ENCODE data around the gene HIPK2. TPM values are rescaled to one million over a fixed set of nuclear protein-coding genes. Genes with fewer than 3 reads are reported as not detected.

HIPK2 gene
- total and polyA plus RNA-seq, 2 experiments from 2014 or later = 7.3 to 16.9 TPM

GRCh38 chr7:139630643-139631519 lies 146.9 kb downstream of the HIPK2 start:
- H3K36me3 Mint-ChIP-seq (ENCODE audit: low read depth) = peaks cover 19% of the 10 kb centered on the region
- no peaks in the 10 kb centered on the region; the same call in 2 of the 3 replicates for H3K9me3 Mint-ChIP-seq
- H3K4me2 ChIP-seq = no peak overlapping the region
- H3K36me3 ChIP-seq (ENCODE audit: insufficient read depth) = no peaks in the 10 kb centered on the region
- H3K27ac Mint-ChIP-seq = no peak overlapping the region
- ATAC-seq (no peak), DNase-seq (ENCODE audit: low spot score) (no peak)
- no peaks in the 10 kb centered on the region for H3K79me2 ChIP-seq (replicated peaks; ENCODE audit: insufficient read depth)
- no peaks in the 10 kb centered on the region for H3K27me3 ChIP-seq (ENCODE audit: insufficient read depth)
- H2AFZ ChIP-seq = no peak overlapping the region
- no peaks in the 10 kb centered on the region for H3K9me2 ChIP-seq (ENCODE audit: insufficient read depth)
- H3K27ac ChIP-seq (ENCODE audit: low read depth) = no peak overlapping the region
- H3K4me1 ChIP-seq (ENCODE audit: insufficient read depth) = peaks cover 3% of the 10 kb centered on the region; the same call in 1 of the 2 replicates
- H3K4me3 Mint-ChIP-seq = no peak overlapping the region
- H3K27me3 Mint-ChIP-seq (ENCODE audit: insufficient read depth, low read depth, poor library complexity) = peaks cover 2% of the 10 kb centered on the region
- H4K20me1 ChIP-seq (replicated peaks; ENCODE audit: insufficient read depth) = no peaks in the 10 kb centered on the region; the same call in 1 of the 2 replicates
- peaks cover 10% of the 10 kb centered on the region for H3K4me1 Mint-ChIP-seq
- H3F3A ChIP-seq (replicated peaks; ENCODE audit: low read depth) = no peaks in the 10 kb centered on the region
- H3K4me3 ChIP-seq = no peak overlapping the region
- TF ChIP-seq CREB1 (CRISPR knock-in tag; IDR thresholded peaks at IDR 0.05; ENCODE audit: low read depth) = no peak
- TF ChIP-seq ETS1 (IDR thresholded peaks at IDR 0.05) = no peak
- no peak for TF ChIP-seq STAT1 (IDR thresholded peaks at IDR 0.05; ENCODE audit: unreplicated experiment)
- TF ChIP-seq CTCF (conservative IDR thresholded peaks at IDR 0.05; ENCODE audit: low read depth in 2 of 2) = no peak
- TF ChIP-seq EZH2 (IDR thresholded peaks at IDR 0.05; ENCODE audit: low read depth, unreplicated experiment) = no peak
- no peak for TF ChIP-seq EZH2phosphoT487 (IDR thresholded peaks at IDR 0.05; ENCODE audit: unreplicated experiment)
- no peak for TF ChIP-seq POLR2AphosphoS5 (IDR thresholded peaks at IDR 0.05; ENCODE audit: low read depth)
- no peak for TF ChIP-seq ZNF462 (CRISPR knock-in tag; IDR thresholded peaks at IDR 0.05)
- TF ChIP-seq ZNF114 (CRISPR knock-in tag; IDR thresholded peaks at IDR 0.05) = no peak

All from GM23338 (cell line).